HG02938 (cell line): ENCODE data around the gene CKLF.
"Not testable (repeated sequence)": the region's sequence is repeated elsewhere in the genome, so short reads cannot be mapped to it uniquely, and the experiment has no call there.

ENCODE experiments used
- ATAC-seq: cut with Tn5 transposase; IDR thresholded peaks from one replicate; pipeline ENCODE4 v1.9.1; 2021; ENCODE audit warnings: mild to moderate bottlenecking, moderate library complexity; ENCODE audit not compliant: unreplicated experiment

CKLF gene

DNA sequence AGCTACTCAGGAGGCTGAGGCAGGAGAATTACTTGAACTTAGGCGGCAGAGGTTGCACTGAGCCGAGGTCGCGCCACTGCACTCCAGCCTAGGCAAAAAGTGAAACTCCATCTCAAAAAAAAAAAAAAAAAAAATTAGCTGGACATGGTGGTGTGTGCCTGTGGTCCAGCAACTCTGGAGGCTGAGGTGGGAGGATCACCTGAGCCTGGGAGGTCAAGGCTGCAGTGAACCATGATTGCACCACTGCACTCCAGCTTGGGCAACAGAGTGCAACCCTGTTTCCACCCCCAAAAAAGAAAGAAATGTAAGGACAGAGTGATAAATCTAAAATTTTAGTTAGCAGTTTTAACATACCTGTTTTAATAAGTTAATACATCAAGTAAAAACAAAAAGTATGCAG is 44.2 kb downstream of the CKLF start:
- ATAC-seq, result not testable (repeated sequence)

GRCh38 chr16:66596986-66597848 is 44.8 kb downstream of the CKLF start:
- no peak for ATAC-seq

DNA sequence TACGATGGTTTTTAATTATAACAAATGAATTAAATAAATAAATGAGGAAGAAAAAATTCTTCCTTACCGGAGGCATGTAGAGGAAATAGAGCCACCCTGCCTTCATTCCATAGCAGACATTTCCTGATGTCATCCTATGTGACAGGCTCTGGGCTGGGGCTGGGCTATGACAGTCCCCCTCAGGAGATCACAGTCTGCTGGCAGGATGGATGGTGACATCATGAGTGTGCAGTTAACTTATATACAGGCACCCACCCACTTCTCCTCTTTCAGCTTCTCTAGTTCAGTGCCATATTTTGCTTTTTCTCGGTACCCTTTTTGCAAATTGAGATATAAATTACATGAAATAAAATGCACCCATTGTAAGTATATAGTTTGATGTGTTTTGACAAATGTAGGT is 45.7 kb downstream of the CKLF start:
- ATAC-seq, result no peak

DNA sequence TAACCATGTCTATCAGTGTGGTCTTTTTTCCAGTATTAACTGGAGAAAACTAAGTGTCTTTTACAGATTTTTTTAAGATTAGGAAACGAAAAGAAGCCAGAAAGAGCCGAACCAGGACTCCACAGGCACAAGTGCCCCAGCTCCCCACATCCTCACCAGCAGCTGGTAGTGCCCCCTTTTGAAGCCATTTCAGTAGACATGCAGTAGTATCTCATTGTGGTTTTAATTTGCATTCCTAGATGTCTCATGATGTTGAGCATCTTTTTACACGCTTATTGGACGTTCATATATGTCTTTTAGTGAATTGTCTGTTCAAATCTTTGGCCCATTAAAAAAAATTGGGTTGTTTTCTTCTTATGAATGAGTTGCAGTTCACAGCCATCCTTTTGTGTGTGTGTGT is 47.4 kb downstream of the CKLF start:
- no peak for ATAC-seq

DNA sequence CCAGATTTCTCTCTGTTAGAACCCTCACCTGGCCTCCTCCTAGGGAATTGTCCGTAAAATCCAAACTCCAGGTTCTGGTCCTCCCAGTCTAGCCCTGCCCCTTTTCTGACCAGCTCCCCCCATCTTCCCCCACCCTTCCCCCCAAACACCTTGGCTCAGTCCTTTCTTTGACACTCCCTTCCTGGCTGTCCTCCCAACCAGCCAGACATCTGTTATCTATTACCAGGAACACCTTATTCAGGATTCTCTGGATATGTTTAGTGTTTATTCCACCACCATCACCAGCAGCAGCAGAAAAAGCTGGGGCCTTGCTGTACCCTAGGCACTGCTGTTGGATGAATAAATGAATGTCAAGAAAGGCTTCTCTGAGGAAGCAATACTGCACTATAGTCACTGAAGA is 48.1 kb downstream of the CKLF start:
- ATAC-seq, result no peak

DNA sequence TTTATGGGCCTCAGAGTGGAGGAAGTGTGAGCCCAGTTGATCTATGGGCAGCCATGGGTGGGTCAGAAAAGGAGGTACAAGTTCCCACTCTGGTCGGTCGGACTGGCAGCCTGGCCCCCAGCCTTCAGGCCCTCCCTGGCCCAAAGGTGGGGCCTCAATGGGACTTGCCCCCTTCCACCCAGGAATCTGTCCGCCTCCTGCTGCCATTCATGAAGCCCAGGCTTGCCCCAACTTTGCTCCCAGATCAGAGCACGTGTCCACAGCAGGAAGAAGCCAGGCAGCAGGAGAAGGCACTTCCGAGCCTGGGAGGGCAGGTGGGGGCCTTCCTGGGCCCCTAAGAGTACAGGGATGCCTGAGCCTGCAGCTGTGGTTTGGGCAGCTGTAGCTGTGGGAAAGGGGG is 49.1 kb downstream of the CKLF start:
- ATAC-seq, result no peak

GRCh38 chr16:66603537-66604375 is 51.4 kb downstream of the CKLF start:
- ATAC-seq, result peak; percentile 25

DNA sequence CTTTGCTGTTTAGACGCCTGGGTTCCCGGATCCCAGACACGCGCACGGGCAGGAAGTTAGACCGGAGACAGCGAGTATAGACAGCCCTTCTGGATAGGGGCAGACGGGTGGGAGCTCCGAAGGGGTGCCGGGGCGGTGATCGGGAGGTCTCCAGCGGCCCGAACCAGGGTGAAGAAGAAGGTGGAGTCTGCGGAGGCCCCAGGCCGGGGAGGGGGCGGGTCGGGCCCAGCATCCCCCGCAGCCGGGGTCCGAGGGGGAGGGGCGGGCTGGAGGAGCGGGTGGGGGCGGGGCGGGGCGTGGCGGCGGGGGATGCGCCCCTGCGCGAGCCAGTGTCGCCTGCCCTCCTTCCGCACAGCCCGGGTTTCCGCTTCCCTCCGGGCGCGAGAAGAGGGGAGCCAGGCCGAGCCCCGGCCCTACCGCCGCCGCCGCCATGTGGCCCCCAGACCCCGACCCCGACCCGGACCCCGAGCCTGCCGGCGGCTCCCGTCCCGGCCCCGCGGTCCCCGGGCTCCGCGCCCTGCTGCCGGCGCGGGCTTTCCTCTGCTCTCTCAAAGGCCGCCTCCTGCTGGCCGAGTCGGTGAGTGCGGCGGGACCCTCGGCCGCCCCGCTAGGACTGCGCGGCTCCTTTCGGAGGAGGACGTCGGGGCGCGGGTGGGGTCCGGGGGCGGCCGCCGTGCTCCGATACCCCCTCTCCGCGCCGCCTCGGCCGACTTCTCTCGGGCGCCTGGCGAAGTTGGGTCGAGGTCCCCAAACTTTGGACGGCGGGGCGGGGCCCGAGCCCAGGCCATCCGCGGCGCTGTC is 52.2 kb downstream of the CKLF start, which contains the start of gene CMTM3:
Gene CMTM3, plus strand, starts transcription at position 329 of the 801 bp plus-strand sequence. Its CDS starts 102 bp downstream, at position 431.
- peak; percentile 49 for ATAC-seq

DNA sequence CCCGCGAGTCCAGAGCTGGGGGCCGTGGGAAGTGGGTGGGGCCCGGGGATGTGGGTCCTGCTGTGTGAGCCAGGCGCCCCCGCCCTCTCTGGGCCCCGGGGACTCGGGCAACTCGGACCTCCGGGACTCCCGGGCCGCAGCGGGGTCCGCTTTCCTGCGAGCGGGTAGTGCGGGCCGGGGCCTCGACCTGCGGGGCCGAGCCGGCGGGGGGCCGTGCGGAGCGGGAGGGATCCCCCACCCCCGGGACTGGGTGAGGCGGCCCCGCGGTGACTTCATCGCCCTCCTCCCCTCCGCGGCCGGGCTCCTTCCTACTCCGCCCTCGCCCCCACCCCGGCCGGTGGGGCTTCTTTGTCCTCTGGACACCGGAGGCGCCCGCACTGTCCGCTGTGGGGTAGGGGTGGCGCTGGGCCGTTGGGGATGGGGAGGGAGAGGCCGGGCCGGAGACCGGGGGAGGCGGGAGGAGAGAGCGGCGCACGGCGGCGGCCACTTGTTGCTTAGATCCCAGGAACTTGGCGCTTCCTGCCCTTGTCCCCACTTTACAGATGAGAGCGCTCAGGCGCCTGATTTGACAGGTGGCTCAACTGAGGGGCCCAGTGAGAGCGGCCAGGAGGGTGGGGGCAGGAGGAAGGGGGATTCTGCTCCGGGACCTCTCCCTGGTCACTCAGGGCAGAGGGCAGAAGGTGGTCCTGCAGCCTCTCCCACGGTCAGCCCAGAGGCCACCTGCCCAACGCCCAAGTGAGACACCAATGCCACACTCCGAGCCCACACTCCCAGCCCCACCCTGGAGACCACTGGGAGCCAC is 53.0 kb downstream of the CKLF start:
- peak; percentile 12 for ATAC-seq

GRCh38 chr16:66605979-66606751 is 53.8 kb downstream of the CKLF start:
- ATAC-seq, result peak; percentile 32

GRCh38 chr16:66608241-66609138 is 56.1 kb downstream of the CKLF start:
- ATAC-seq, result no peak

DNA sequence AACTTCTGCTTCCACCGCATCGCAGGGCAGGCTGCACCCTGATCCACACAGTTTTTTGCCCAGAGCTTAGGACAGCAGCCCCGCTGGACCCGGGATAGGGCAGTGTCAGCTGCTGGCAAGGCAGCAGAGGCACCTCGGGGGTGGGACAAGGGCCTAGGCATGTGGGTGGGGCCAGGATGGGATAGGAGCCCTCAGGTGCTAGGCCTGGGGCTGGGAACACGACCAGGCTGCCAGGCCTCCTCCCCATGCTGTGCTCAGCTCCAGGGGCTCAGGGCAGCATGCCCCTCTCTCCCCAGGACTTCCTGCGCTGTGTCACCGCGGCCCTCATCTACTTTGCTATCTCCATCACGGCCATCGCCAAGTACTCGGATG is 56.7 kb downstream of the CKLF start:
- ATAC-seq, result no peak

- no peak for ATAC-seq
Measured at GRCh38 chr16:66610111-66610820, 57.9 kb downstream of the CKLF start.

GRCh38 chr16:66611911-66612310 is 59.5 kb downstream of the CKLF start:
- not testable (repeated sequence) for ATAC-seq

GRCh38 chr16:66612422-66612821 is 60.0 kb downstream of the CKLF start:
- no peak for ATAC-seq

DNA sequence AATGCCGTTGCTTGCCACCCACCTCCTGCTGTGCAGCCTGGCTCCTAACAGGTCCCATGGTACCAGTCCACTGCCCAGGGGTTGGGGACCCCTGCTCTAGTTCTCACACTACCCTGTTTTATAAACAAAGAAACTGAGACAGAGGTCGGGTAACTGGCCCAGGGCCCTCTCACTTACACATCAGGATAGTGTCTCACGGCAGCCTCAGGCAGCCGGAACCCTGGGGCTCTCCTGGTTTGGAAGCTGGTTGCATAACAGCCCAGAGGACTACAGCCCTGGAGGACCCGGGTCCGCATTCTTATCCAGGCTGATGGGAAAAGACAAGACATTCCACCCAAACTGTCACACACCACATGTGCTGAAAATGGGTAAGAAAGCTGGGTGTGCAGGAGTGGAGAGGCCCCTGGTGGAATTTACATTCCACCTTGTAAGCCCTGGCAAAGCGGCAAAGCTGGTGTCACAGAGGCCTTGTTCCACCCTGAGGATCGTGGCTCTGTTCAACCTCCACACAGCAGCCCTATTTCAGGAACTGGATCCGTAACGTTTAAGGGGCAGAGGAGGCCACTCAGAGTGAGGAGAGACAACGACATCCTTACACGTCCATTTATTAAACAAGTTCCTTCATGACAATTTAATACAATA is 61.9 kb downstream of the CKLF start:
- no peak for ATAC-seq
